Neural progenitor cell (in vitro differentiated cells): ENCODE data around the gene HKDC1.

Experiments used
- EZH2phosphoT487 ChIP-seq: fragments of 200-600 bp; sonication (generic); IDR thresholded peaks from 2 replicates; pipeline ENCODE4 v1.6.1; 2017; ENCODE audit warnings: antibody characterized with exemption
- TF ChIP-seq, protein P1 (sequence below): fragments of 200-600 bp; sonication (generic); IDR thresholded peaks from 2 replicates; pipeline ENCODE4 v1.5.1; 2017; ENCODE audit warnings: antibody characterized with exemption, mild to moderate bottlenecking

DNA sequence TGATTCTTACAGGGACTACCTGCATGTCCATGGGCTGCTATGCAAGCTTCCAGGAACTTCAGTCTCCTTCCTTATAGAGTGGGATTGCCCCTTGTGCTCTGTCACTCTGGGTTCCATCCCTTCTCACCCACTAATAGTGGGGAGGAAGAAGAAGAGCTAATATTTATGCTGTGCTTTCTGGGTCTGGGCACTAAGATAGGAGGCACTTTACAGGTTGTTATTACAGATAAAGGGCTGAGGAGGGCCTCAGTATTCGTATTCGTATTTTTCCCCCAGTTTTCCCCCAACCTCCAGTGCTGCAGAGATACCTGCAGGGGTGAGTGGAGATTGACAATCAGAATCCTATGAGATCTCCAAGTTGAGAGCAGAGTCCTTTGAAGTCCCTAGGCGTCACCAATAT lies 72.3 kb downstream of the HKDC1 start:
- TF ChIP-seq, protein P1, sequence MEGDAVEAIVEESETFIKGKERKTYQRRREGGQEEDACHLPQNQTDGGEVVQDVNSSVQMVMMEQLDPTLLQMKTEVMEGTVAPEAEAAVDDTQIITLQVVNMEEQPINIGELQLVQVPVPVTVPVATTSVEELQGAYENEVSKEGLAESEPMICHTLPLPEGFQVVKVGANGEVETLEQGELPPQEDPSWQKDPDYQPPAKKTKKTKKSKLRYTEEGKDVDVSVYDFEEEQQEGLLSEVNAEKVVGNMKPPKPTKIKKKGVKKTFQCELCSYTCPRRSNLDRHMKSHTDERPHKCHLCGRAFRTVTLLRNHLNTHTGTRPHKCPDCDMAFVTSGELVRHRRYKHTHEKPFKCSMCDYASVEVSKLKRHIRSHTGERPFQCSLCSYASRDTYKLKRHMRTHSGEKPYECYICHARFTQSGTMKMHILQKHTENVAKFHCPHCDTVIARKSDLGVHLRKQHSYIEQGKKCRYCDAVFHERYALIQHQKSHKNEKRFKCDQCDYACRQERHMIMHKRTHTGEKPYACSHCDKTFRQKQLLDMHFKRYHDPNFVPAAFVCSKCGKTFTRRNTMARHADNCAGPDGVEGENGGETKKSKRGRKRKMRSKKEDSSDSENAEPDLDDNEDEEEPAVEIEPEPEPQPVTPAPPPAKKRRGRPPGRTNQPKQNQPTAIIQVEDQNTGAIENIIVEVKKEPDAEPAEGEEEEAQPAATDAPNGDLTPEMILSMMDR = no peak
- no peak for TF ChIP-seq EZH2phosphoT487
